HG02885 (cell line): ENCODE data around the gene SRSF2.

Experiments
- ATAC-seq: cut with Tn5 transposase; IDR thresholded peaks from one replicate; pipeline ENCODE4 v1.9.1; 2021; ENCODE audit warnings: mild to moderate bottlenecking; ENCODE audit not compliant: unreplicated experiment, poor library complexity

SRSF2 gene

DNA sequence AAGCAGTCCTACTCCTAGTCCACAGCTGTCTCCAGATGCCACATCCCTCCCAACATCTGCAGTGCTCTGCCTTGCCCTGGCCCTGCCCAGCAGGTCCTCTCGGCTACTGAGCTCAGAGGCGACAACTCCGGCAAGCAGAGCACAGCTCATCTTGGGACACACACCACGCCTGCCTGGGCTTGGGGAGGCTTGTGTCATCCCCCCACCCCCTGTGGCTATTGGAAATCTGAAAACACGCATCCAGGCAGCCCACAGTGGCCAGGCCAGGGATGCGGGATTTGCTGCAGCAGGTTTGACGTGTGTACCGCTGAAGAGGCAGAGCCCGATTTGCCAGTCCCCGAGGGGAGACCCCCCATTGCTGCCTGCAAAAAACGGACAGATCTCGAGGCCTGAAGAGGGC, 51.8 kb downstream of the SRSF2 start:
- ATAC-seq: no peak

DNA sequence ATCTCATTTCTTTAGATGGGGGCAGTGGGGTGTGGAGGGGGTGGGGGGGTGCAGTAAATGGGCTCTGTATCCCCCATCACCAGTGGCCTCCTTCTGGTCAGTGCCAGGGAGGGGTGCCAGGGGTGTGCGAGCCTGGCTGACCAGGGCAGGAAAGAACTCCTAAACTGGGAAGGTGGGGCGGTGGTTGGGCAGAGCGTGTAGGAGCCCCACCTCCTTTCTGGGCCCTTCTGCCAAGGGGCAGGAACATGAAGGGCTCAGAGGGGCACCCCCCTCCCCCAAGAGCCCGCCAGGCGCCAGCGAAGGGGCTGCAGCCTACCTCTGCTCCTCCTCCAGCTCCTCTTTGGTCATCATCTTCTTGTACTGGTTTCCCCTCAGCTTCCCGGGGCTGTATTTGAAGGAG, 52.4 kb downstream of the SRSF2 start:
- ATAC-seq: no peak
